ENCODE measurements around the gene FOXP1.
"Not testable (repeated sequence)": the region's sequence is repeated elsewhere in the genome, so short reads cannot be mapped to it uniquely, and the experiment has no call there.

Gene FOXP1

GRCh38 chr3:71536376-71536965 lies 47.1 kb downstream of the FOXP1 start:
- no peak overlapping the region for H3K4me3 Mint-ChIP-seq
- H3K9me3 Mint-ChIP-seq = no peaks in the 10 kb centered on the region
- no peaks in the 10 kb centered on the region for H3K27me3 Mint-ChIP-seq (ENCODE audit: low read depth)
- TF ChIP-seq CTCF (IDR thresholded peaks at IDR 0.05; ENCODE audit: unreplicated experiment in 3 of 3) = no peak
- H3K36me3 Mint-ChIP-seq (ENCODE audit: low read depth) = peaks cover 12% of the 10 kb centered on the region
- peaks cover 38% of the 10 kb centered on the region for H3K4me1 Mint-ChIP-seq
- H3K27ac Mint-ChIP-seq = peak overlapping the region in 2 of 3 experiments; percentile 60 to 67

- peaks cover 10% of the 10 kb centered on the region for H3K36me3 Mint-ChIP-seq (ENCODE audit: low read depth)
- H3K4me3 Mint-ChIP-seq = no peak overlapping the region
- H3K4me1 Mint-ChIP-seq = peaks cover 34% of the 10 kb centered on the region
- no peak overlapping the region for H3K27ac Mint-ChIP-seq
- no peaks in the 10 kb centered on the region for H3K9me3 Mint-ChIP-seq
- TF ChIP-seq CTCF (IDR thresholded peaks at IDR 0.05; ENCODE audit: unreplicated experiment in 3 of 3) = no peak
- H3K27me3 Mint-ChIP-seq (ENCODE audit: low read depth) = no peaks in the 10 kb centered on the region
Observed at GRCh38 chr3:71533588-71533987, 49.9 kb downstream of the FOXP1 start.

- no peak overlapping the region for H3K4me3 Mint-ChIP-seq
- peak overlapping the region in 2 of 3 experiments; percentile 23 to 37 for H3K27ac Mint-ChIP-seq
- no peaks in the 10 kb centered on the region for H3K27me3 Mint-ChIP-seq (ENCODE audit: low read depth)
Observed at GRCh38 chr3:71532639-71533395, 50.7 kb downstream of the FOXP1 start.

GRCh38 chr3:71530903-71531530 lies 52.5 kb downstream of the FOXP1 start:
- H3K4me3 Mint-ChIP-seq = no peak overlapping the region
- H3K27ac Mint-ChIP-seq = peak overlapping the region in 2 of 3 experiments; percentile 8 to 44
- H3K4me1 Mint-ChIP-seq = peaks cover 15% of the 10 kb centered on the region
- no peak for TF ChIP-seq CTCF (IDR thresholded peaks at IDR 0.05; ENCODE audit: unreplicated experiment in 3 of 3)
- H3K9me3 Mint-ChIP-seq = no peaks in the 10 kb centered on the region
- H3K27me3 Mint-ChIP-seq (ENCODE audit: low read depth) = no peaks in the 10 kb centered on the region
- peaks cover 10% of the 10 kb centered on the region for H3K36me3 Mint-ChIP-seq (ENCODE audit: low read depth)

More at GRCh38 chr3:71532639-71533395, 50.7 kb downstream of the FOXP1 start:
- TF ChIP-seq CTCF (IDR thresholded peaks at IDR 0.05; ENCODE audit: unreplicated experiment in 3 of 3) = no peak
- Mint-ChIP-seq H3K9me3 (no peaks in the 10 kb centered on the region), H3K4me1 (peaks cover 28% of the 10 kb centered on the region), H3K36me3 (ENCODE audit: low read depth) (peaks cover 10% of the 10 kb centered on the region)

GRCh38 chr3:71528816-71529215 lies 54.7 kb downstream of the FOXP1 start:
- no peaks in the 10 kb centered on the region for H3K9me3 Mint-ChIP-seq
- H3K4me3 Mint-ChIP-seq = no peak overlapping the region
- TF ChIP-seq CTCF (IDR thresholded peaks at IDR 0.05; ENCODE audit: unreplicated experiment in 3 of 3) = no peak
- H3K4me1 Mint-ChIP-seq = peaks cover 16% of the 10 kb centered on the region
- H3K36me3 Mint-ChIP-seq (ENCODE audit: low read depth) = peaks cover 4% of the 10 kb centered on the region
- no peaks in the 10 kb centered on the region for H3K27me3 Mint-ChIP-seq (ENCODE audit: low read depth)
- H3K27ac Mint-ChIP-seq = peak overlapping the region in 2 of 3 experiments; percentile 19 to 80

- not testable (repeated sequence) for H3K36me3 Mint-ChIP-seq (ENCODE audit: low read depth); H3K27me3 Mint-ChIP-seq (ENCODE audit: low read depth); H3K4me3 Mint-ChIP-seq; H3K9me3 Mint-ChIP-seq
- peak overlapping the region; percentile 59 to 82 (median 76) for H3K27ac Mint-ChIP-seq
- H3K4me1 Mint-ChIP-seq = peaks cover 22% of the 10 kb centered on the region
Observed at GRCh38 chr3:71526448-71526847, 57.1 kb downstream of the FOXP1 start.
